Neural cell (in vitro differentiated cells): ENCODE data around the gene DOK7. TPM values are rescaled to one million over a fixed set of nuclear protein-coding genes. Genes with fewer than 3 reads are reported as not detected.

ENCODE experiments used
- H2AFZ ChIP-seq: fragments of 200-600, 300-800 bp; sonication (generic), shearing (Covaris generic); 2 replicates; pipeline ENCODE4 v1.6.0; 2014; ENCODE audit warnings: low read depth, mild to moderate bottlenecking, antibody characterized with exemption, low read length, moderate library complexity
- H3F3A ChIP-seq: fragments of 200-600 bp; shearing (Covaris generic); 2 replicates; pipeline ENCODE4 v1.6.1; 2016; ENCODE audit warnings: mild to moderate bottlenecking, moderate library complexity, mixed read lengths, antibody characterized with exemption, low read length; ENCODE audit not compliant: insufficient read depth, poor library complexity, severe bottlenecking
- H3K27ac ChIP-seq: fragments of 200-600, 300-800 bp; sonication (generic), shearing (Covaris generic); 2 replicates; pipeline ENCODE4 v1.5.1; 2014; ENCODE audit warnings: mild to moderate bottlenecking, low read length, moderate library complexity
- H3K27me3 ChIP-seq: fragments of 300-800, 200-600 bp; sonication (generic), shearing (Covaris generic); 2 replicates; pipeline ENCODE4 v1.6.0; 2014; ENCODE audit warnings: mild to moderate bottlenecking, low read depth, low read length, moderate library complexity; ENCODE audit not compliant: insufficient read depth
- H3K36me3 ChIP-seq: fragments of 300-800, 200-600 bp; sonication (generic), shearing (Covaris generic); 2 replicates; pipeline ENCODE4 v1.5.1; 2014; ENCODE audit warnings: mild to moderate bottlenecking, antibody characterized with exemption, low read length, moderate library complexity; ENCODE audit not compliant: insufficient read depth
- H3K4me2 ChIP-seq: fragments of 300-800, 200-600 bp; sonication (generic), shearing (Covaris generic); 2 replicates; pipeline ENCODE4 v1.6.0; 2014; ENCODE audit warnings: mild to moderate bottlenecking, low read length
- H3K4me3 ChIP-seq: fragments of 300-800, 200-600 bp; sonication (generic), shearing (Covaris generic); 2 replicates; pipeline ENCODE4 v1.5.1; 2014; ENCODE audit warnings: mild to moderate bottlenecking, low read length, moderate library complexity
- H3K79me2 ChIP-seq: fragments of 200-600 bp; shearing (Covaris generic); replicated peaks from 2 replicates; pipeline ENCODE4 v1.6.0; 2014; ENCODE audit warnings: mild to moderate bottlenecking, low read length, moderate library complexity; ENCODE audit not compliant: insufficient read depth
- H3K9ac ChIP-seq: fragments of 300-800, 200-600 bp; sonication (generic), shearing (Covaris generic); 2 replicates; pipeline ENCODE4 v1.6.1; 2016; ENCODE audit warnings: mild to moderate bottlenecking, low read length, mixed read lengths
- H3K9me2 ChIP-seq: fragments of 200-600 bp; shearing (Covaris generic); 2 replicates; pipeline ENCODE4 v1.6.1; 2016; ENCODE audit warnings: mild to moderate bottlenecking, low read length, mixed read lengths; ENCODE audit not compliant: insufficient read depth
- H3K9me3 ChIP-seq: fragments of 200-600, 300-800 bp; sonication (generic), shearing (Covaris generic); 2 replicates; pipeline ENCODE4 v1.6.1; 2016; ENCODE audit warnings: mild to moderate bottlenecking, mixed run types, low read length, moderate library complexity, mixed read lengths
- H4K20me1 ChIP-seq: fragments of 200-600 bp; shearing (Covaris generic); 2 replicates; pipeline ENCODE4 v1.6.1; 2016; ENCODE audit warnings: mild to moderate bottlenecking, mixed run types; ENCODE audit not compliant: insufficient read depth
- CTCF ChIP-seq: fragments of 450-650 bp; IDR thresholded peaks from 2 replicates; pipeline ENCODE4 v1.5.1; 2014; ENCODE audit warnings: antibody characterized with exemption, mild to moderate bottlenecking, moderate library complexity; ENCODE audit not compliant: poor library complexity, severe bottlenecking
- EP300 ChIP-seq: fragments of 450-650 bp; conservative IDR thresholded peaks from 2 replicates; pipeline ENCODE4 v1.6.1; 2014; ENCODE audit warnings: antibody characterized with exemption, mild to moderate bottlenecking, moderate library complexity; ENCODE audit not compliant: poor library complexity, severe bottlenecking
- EZH2 ChIP-seq: fragments of 200-600, 300-800 bp; shearing (Covaris generic), sonication (generic); IDR thresholded peaks from 2 replicates; pipeline ENCODE4 v1.6.1; 2014; ENCODE audit warnings: antibody characterized with exemption, low read length, borderline replicate concordance, mild to moderate bottlenecking; ENCODE audit not compliant: insufficient read depth, poor library complexity, severe bottlenecking
- MXI1 ChIP-seq: fragments of 450-650 bp; conservative IDR thresholded peaks from 2 replicates; pipeline ENCODE4 v1.6.1; 2014; ENCODE audit warnings: antibody characterized with exemption, mild to moderate bottlenecking; ENCODE audit not compliant: poor library complexity, severe bottlenecking
- POLR2AphosphoS5 ChIP-seq: IDR thresholded peaks from 2 replicates; pipeline ENCODE4 v1.6.1; 2012
- RAD21 ChIP-seq: fragments of 450-650 bp; conservative IDR thresholded peaks from 2 replicates; pipeline ENCODE4 v1.6.1; 2014; ENCODE audit warnings: antibody characterized with exemption, mild to moderate bottlenecking, moderate library complexity
- REST ChIP-seq: IDR thresholded peaks from 2 replicates; pipeline ENCODE4 v1.6.1; 2012; ENCODE audit warnings: borderline replicate concordance
- SMC3 ChIP-seq: fragments of 450-650 bp; conservative IDR thresholded peaks from 2 replicates; pipeline ENCODE4 v1.6.1; 2014; ENCODE audit warnings: antibody characterized with exemption, mild to moderate bottlenecking, moderate library complexity; ENCODE audit not compliant: poor library complexity
- TAF1 ChIP-seq: IDR thresholded peaks from 2 replicates; pipeline ENCODE4 v1.6.1; 2012; ENCODE audit warnings: low read depth
- polyA plus RNA-seq: library from polyadenylated mRNA; depleted of rRNA; stranded (reverse); fragments of >200 nt; gene quantifications from 2 replicates; pipeline ENCODE4 v1.2.3, GENCODE V29; 2014

Gene DOK7
- polyA plus RNA-seq, 1 donor from 2014 or later = 0.66 TPM

GRCh38 chr4:3437998-3438846 is 24.9 kb upstream of the DOK7 start:
- Histone ChIP-seq H3F3A (no peaks in the 10 kb centered on the region), H3K36me3 (no peaks in the 10 kb centered on the region), H3K9me2 (no peaks in the 10 kb centered on the region), H3K4me3 (no peak overlapping the region), H3K27ac (no peak overlapping the region), H2AFZ (no peak overlapping the region), H3K4me2 (no peak overlapping the region), H3K79me2 (no peaks in the 10 kb centered on the region), H3K9me3 (no peaks in the 10 kb centered on the region), H3K27me3 (no peaks in the 10 kb centered on the region), H3K9ac (no peak overlapping the region), H4K20me1 (no peaks in the 10 kb centered on the region)
- no peak for TF ChIP-seq RAD21

- Histone ChIP-seq H4K20me1 (no peaks in the 10 kb centered on the region), H3K9ac (no peak overlapping the region), H3K79me2 (no peaks in the 10 kb centered on the region), H3K27ac (no peak overlapping the region), H3K27me3 (no peaks in the 10 kb centered on the region), H3F3A (no peaks in the 10 kb centered on the region), H3K4me2 (no peak overlapping the region), H2AFZ (no peak overlapping the region), H3K4me3 (no peak overlapping the region), H3K9me2 (no peaks in the 10 kb centered on the region), H3K36me3 (no peaks in the 10 kb centered on the region), H3K9me3 (no peaks in the 10 kb centered on the region)
- no peak for TF ChIP-seq REST
- TF ChIP-seq EP300 = no peak
- no peak for TF ChIP-seq CTCF
- no peak for TF ChIP-seq POLR2AphosphoS5
- TF ChIP-seq RAD21 = no peak
- TF ChIP-seq SMC3 = no peak
- TF ChIP-seq MXI1 = no peak
- no peak for TF ChIP-seq TAF1
- no peak for TF ChIP-seq EZH2
These were observed 24.3 kb upstream of the DOK7 start for GRCh38 chr4:3438847-3439180.
